Measurements from ENCODE around the gene LYPLA2.
"Not testable (repeated sequence)": the region's sequence is repeated elsewhere in the genome, so short reads cannot be mapped to it uniquely, and the experiment has no call there.

The LYPLA2 gene

DNA sequence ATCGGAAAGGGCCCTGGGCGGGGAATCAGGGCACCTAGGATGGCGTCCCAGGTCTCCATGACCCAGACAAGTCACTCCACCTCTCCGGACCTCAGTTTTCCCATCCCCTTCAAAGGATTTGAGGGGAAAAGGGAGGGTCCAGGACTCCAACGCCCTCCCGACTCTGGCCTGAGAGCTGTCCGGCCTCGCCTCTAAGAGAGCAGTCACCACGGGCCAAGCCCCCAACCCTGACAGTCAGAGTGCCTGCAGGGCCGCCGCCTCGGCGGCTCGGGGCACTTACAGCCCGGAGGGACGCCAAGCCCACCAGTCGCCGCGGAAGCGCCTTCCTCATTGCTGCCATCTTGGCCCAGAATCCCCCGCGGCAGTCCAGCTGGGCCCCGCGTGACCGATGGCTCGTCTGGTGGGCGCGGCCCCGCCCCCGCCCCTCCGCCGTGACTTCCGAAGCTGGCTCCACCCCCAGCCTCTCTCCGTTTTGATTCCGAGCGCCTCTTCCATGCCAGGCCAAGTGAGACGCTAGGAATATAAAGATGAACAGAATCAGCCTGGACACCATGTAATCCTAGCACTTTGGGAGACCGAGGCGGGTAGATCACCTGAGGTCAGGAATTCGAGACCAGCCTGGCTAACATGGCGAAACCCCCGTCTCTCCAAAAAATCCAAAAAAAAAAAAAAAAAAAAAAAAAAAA lies 34.3 kb downstream of the LYPLA2 start, which contains the start of gene HMGCL:
Gene HMGCL, minus strand, starts transcription at position 354 of the 686 bp plus-strand sequence. Its CDS starts 14 bp downstream, at position 340.
- H2BK12ac ChIP-seq (ENCODE audit: low read length), result no peak within 1 kb of the TSS
- no CpG with 5 or more reads among the region's 42 CpGs for WGBS (ENCODE audit: extremely low coverage, insufficient coverage, insufficient read length)
- no peaks in the 10 kb centered on the region for H3K36me3 ChIP-seq (ENCODE audit: control insufficient read depth in 1 of 2, insufficient read depth in 2 of 2, low read length in 2 of 2)
- DNase-seq, result peak; percentile 91 to 93
- peak within 1 kb of the TSS; percentile 79 for H2BK120ac ChIP-seq (ENCODE audit: insufficient read depth, low read length, poor library complexity)
- peak within 1 kb of the TSS; percentile 95 for H4K8ac ChIP-seq (ENCODE audit: low read depth, low read length)
- H4K91ac ChIP-seq (ENCODE audit: low read depth, low read length), result peak within 1 kb of the TSS; percentile 93
- peak within 1 kb of the TSS; percentile 42 for H2AK5ac ChIP-seq (ENCODE audit: low read length)
- H3K18ac ChIP-seq (ENCODE audit: low read length), result peak within 1 kb of the TSS; percentile 91
- peak within 1 kb of the TSS; percentile 71 for H3K4ac ChIP-seq (ENCODE audit: low read depth, low read length)
- H3K9me3 ChIP-seq (ENCODE audit: insufficient read depth, low read depth, low read length), result no peaks in the 10 kb centered on the region
- H3K14ac ChIP-seq (ENCODE audit: low read length), result peak within 1 kb of the TSS; percentile 94
- H3K27me3 ChIP-seq (ENCODE audit: insufficient read depth, low read length), result no peaks in the 10 kb centered on the region
- peak within 1 kb of the TSS; percentile 88 for H4K12ac ChIP-seq (ENCODE audit: low read depth, low read length)
- peaks cover 3% of the 10 kb centered on the region for H3K79me2 ChIP-seq (ENCODE audit: control insufficient read depth, insufficient read depth, low read length, poor library complexity)
- peak within 1 kb of the TSS; percentile 77 for H3K27ac ChIP-seq (ENCODE audit: low read depth, low read length)
- H2BK5ac ChIP-seq (ENCODE audit: low read depth, low read length, poor library complexity), result peak within 1 kb of the TSS; percentile 64
- peak within 1 kb of the TSS; percentile 85 for H3K4me2 ChIP-seq (ENCODE audit: low read length)
- peaks cover 4% of the 10 kb centered on the region for H3K79me1 ChIP-seq (ENCODE audit: low read length)
- no peaks in the 10 kb centered on the region for H3K4me1 ChIP-seq (ENCODE audit: control insufficient read depth in 1 of 2, insufficient read depth in 2 of 2, low read length in 2 of 2)
- peak within 1 kb of the TSS; percentile 68 for H2AFZ ChIP-seq (ENCODE audit: insufficient read depth, low read length, poor library complexity)
- peak within 1 kb of the TSS; percentile 100 for H3K9ac ChIP-seq (ENCODE audit: low read length)
- H3K4me3 ChIP-seq (ENCODE audit: low read depth, low read length), result peak within 1 kb of the TSS; percentile 98
- peak within 1 kb of the TSS; percentile 91 for H3K23ac ChIP-seq (ENCODE audit: low read length)

DNA sequence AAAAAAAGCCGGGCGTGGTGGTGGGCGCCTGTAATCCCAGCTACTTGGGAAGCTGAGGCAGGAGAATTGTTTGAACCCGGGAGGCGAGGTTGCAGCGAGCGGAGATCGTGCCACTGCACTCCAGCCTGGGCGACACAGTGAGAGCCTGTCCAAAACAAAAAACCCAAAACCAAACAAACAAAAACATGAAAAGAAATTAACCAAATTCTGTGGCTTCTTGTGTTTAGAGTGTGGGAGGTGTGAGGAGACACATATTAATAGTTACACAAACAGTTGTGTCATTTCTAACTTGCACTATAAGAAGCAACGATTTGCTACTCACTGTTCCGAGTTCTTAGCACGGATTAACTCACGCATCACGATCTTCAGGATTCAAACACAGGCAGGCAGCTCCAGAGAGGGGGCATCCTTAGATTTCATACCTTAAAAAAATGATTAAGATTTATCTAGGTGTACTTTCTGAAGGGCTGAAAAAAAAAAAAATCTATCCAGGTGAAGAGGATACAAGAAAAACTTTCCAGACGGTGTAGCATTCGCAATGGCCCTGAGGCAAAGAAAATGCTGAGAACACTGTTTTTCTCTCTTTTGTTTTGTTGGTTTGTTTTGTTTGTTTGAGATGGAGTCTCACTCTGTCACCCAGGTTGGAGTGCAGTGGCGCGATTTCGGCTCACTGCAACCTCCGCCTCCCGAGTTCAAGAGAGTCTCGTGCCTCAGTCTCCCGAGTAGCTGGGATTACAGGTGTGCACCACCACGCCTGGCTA lies 35.0 kb downstream of the LYPLA2 start:
- no peak overlapping the region for H2AFZ ChIP-seq (ENCODE audit: insufficient read depth, low read length, poor library complexity)
- H2BK12ac ChIP-seq (ENCODE audit: low read length), result no peak overlapping the region

DNA sequence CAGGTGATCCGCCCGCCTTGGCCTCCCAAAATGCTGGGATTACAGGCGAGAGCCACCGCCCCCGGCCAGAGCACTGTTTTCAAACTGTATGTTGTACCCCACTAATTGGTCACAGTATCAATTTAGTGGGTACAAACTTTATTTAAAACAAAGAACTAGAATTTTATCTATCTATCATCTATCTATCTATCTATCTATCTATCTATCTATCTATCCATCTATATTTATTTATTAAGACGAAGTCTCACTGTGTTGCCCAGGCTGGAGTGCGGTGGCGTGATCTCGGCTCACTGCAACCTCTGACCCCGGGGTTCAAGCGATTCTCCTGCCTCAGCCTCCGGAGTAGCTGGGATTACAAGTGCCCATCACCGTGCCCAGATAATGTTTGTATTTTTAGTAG lies 35.6 kb downstream of the LYPLA2 start:
- not testable (repeated sequence) for H3K4ac ChIP-seq (ENCODE audit: low read depth, low read length); H2BK5ac ChIP-seq (ENCODE audit: low read depth, low read length, poor library complexity); H3K23ac ChIP-seq (ENCODE audit: low read length); H2BK12ac ChIP-seq (ENCODE audit: low read length); H2AK5ac ChIP-seq (ENCODE audit: low read length); H3K18ac ChIP-seq (ENCODE audit: low read length); H2BK120ac ChIP-seq (ENCODE audit: insufficient read depth, low read length, poor library complexity); H2AFZ ChIP-seq (ENCODE audit: insufficient read depth, low read length, poor library complexity); H3K9me3 ChIP-seq (ENCODE audit: insufficient read depth, low read depth, low read length); H3K14ac ChIP-seq (ENCODE audit: low read length); H3K79me1 ChIP-seq (ENCODE audit: low read length); H3K4me3 ChIP-seq (ENCODE audit: low read depth, low read length); H3K27me3 ChIP-seq (ENCODE audit: insufficient read depth, low read length); H4K8ac ChIP-seq (ENCODE audit: low read depth, low read length); H3K9ac ChIP-seq (ENCODE audit: low read length); H4K12ac ChIP-seq (ENCODE audit: low read depth, low read length); DNase-seq; H3K36me3 ChIP-seq (ENCODE audit: control insufficient read depth in 1 of 2, insufficient read depth in 2 of 2, low read length in 2 of 2); H4K91ac ChIP-seq (ENCODE audit: low read depth, low read length); H3K27ac ChIP-seq (ENCODE audit: low read depth, low read length); H3K4me2 ChIP-seq (ENCODE audit: low read length); H3K4me1 ChIP-seq (ENCODE audit: control insufficient read depth in 1 of 2, insufficient read depth in 2 of 2, low read length in 2 of 2); H3K79me2 ChIP-seq (ENCODE audit: control insufficient read depth, insufficient read depth, low read length, poor library complexity)
- WGBS (ENCODE audit: extremely low coverage, insufficient coverage, insufficient read length), result no CpG with 5 or more reads among the region's 13 CpGs

More for the DNA sequence above, 35.0 kb downstream of the LYPLA2 start:
- Histone ChIP-seq H3K4me3 (ENCODE audit: low read depth, low read length) (no peak overlapping the region), H3K4me1 (ENCODE audit: control insufficient read depth in 1 of 2, insufficient read depth in 2 of 2, low read length in 2 of 2) (no peaks in the 10 kb centered on the region), H4K91ac (ENCODE audit: low read depth, low read length) (no peak overlapping the region), H3K14ac (ENCODE audit: low read length) (no peak overlapping the region), H3K23ac (ENCODE audit: low read length) (no peak overlapping the region), H3K79me1 (ENCODE audit: low read length) (peaks cover 4% of the 10 kb centered on the region), H2BK120ac (ENCODE audit: insufficient read depth, low read length, poor library complexity) (no peak overlapping the region), H3K27ac (ENCODE audit: low read depth, low read length) (no peak overlapping the region), H4K12ac (ENCODE audit: low read depth, low read length) (no peak overlapping the region), H2AK5ac (ENCODE audit: low read length) (no peak overlapping the region), H3K9ac (ENCODE audit: low read length) (no peak overlapping the region), H2BK5ac (ENCODE audit: low read depth, low read length, poor library complexity) (no peak overlapping the region), H3K18ac (ENCODE audit: low read length) (no peak overlapping the region), H3K4ac (ENCODE audit: low read depth, low read length) (no peak overlapping the region), H3K9me3 (ENCODE audit: insufficient read depth, low read depth, low read length) (no peaks in the 10 kb centered on the region), H3K36me3 (ENCODE audit: control insufficient read depth in 1 of 2, insufficient read depth in 2 of 2, low read length in 2 of 2) (no peaks in the 10 kb centered on the region), H4K8ac (ENCODE audit: low read depth, low read length) (peak overlapping the region; percentile 63), H3K4me2 (ENCODE audit: low read length) (no peak overlapping the region), H3K27me3 (ENCODE audit: insufficient read depth, low read length) (no peaks in the 10 kb centered on the region), H3K79me2 (ENCODE audit: control insufficient read depth, insufficient read depth, low read length, poor library complexity) (peaks cover 3% of the 10 kb centered on the region)
- DNase-seq, result peak in 1 of 2 donors; percentile 29
- no CpG with 5 or more reads among the region's 24 CpGs for WGBS (ENCODE audit: extremely low coverage, insufficient coverage, insufficient read length)

DNA sequence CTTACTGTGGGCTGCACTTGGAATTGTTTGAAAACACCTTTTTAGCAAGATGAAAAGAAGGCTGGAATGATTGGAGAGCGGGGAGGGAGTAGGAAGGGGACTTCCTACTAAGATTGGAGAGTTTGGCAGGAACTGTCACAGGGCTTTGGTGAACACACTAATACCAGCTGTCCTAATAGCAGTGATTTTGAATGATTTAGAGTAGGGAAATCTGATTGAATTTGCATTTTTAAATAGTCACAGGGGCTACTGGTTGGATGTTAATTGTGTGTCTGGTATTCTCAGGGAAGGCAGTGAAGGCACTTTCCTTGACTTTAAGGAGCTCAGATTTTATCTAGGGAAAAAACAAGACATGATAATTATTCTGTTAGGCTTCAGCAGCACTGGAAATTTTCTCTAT lies 36.8 kb downstream of the LYPLA2 start:
- peaks cover 3% of the 10 kb centered on the region for H3K79me2 ChIP-seq (ENCODE audit: control insufficient read depth, insufficient read depth, low read length, poor library complexity)

More for the DNA sequence above, 36.8 kb downstream of the LYPLA2 start:
- H3K4me2 ChIP-seq (ENCODE audit: low read length), result no peak overlapping the region
- H3K4ac ChIP-seq (ENCODE audit: low read depth, low read length), result no peak overlapping the region
- H2BK12ac ChIP-seq (ENCODE audit: low read length), result no peak overlapping the region
- H3K36me3 ChIP-seq (ENCODE audit: control insufficient read depth in 1 of 2, insufficient read depth in 2 of 2, low read length in 2 of 2), result no peaks in the 10 kb centered on the region
- no CpG with 5 or more reads among the region's 1 CpG for WGBS (ENCODE audit: extremely low coverage, insufficient coverage, insufficient read length)
- no peak overlapping the region for H2AK5ac ChIP-seq (ENCODE audit: low read length)
- no peak overlapping the region for H3K27ac ChIP-seq (ENCODE audit: low read depth, low read length)
- no peaks in the 10 kb centered on the region for H3K27me3 ChIP-seq (ENCODE audit: insufficient read depth, low read length)
- H2BK5ac ChIP-seq (ENCODE audit: low read depth, low read length, poor library complexity), result no peak overlapping the region
- no peak for DNase-seq
- peaks cover 4% of the 10 kb centered on the region for H3K79me1 ChIP-seq (ENCODE audit: low read length)
- no peak overlapping the region for H2BK120ac ChIP-seq (ENCODE audit: insufficient read depth, low read length, poor library complexity)
- H3K14ac ChIP-seq (ENCODE audit: low read length), result no peak overlapping the region
- no peak overlapping the region for H2AFZ ChIP-seq (ENCODE audit: insufficient read depth, low read length, poor library complexity)
- H4K12ac ChIP-seq (ENCODE audit: low read depth, low read length), result no peak overlapping the region
- no peak overlapping the region for H3K18ac ChIP-seq (ENCODE audit: low read length)
- H4K8ac ChIP-seq (ENCODE audit: low read depth, low read length), result no peak overlapping the region
- H3K9me3 ChIP-seq (ENCODE audit: insufficient read depth, low read depth, low read length), result no peaks in the 10 kb centered on the region
- H3K9ac ChIP-seq (ENCODE audit: low read length), result no peak overlapping the region
- no peak overlapping the region for H4K91ac ChIP-seq (ENCODE audit: low read depth, low read length)
- no peaks in the 10 kb centered on the region for H3K4me1 ChIP-seq (ENCODE audit: control insufficient read depth in 1 of 2, insufficient read depth in 2 of 2, low read length in 2 of 2)
- H3K4me3 ChIP-seq (ENCODE audit: low read depth, low read length), result no peak overlapping the region
- no peak overlapping the region for H3K23ac ChIP-seq (ENCODE audit: low read length)
